Ishikawa (cell line): ENCODE results near the gene POMGNT2.

Source experiments
- CEBPB ChIP-seq: IDR thresholded peaks from 2 replicates; pipeline ENCODE4 v1.6.1; 2012
- CREB1 ChIP-seq: IDR thresholded peaks from 2 replicates; pipeline ENCODE4 v1.6.1; 2012; ENCODE audit warnings: low read depth
- EGR1 ChIP-seq: IDR thresholded peaks from 2 replicates; pipeline ENCODE4 v1.6.1; 2012
- EP300 ChIP-seq: IDR thresholded peaks from 2 replicates; pipeline ENCODE4 v1.6.1; 2012; ENCODE audit warnings: borderline replicate concordance
- FOXM1 ChIP-seq: IDR thresholded peaks from 2 replicates; pipeline ENCODE4 v1.6.1; 2012; ENCODE audit warnings: low read depth, borderline replicate concordance
- MAX ChIP-seq: IDR thresholded peaks from 2 replicates; pipeline ENCODE4 v1.6.1; 2012
- NFIC ChIP-seq: IDR thresholded peaks from 2 replicates; pipeline ENCODE4 v1.6.1; 2012
- RAD21 ChIP-seq: IDR thresholded peaks from 2 replicates; pipeline ENCODE4 v1.6.1; 2012; ENCODE audit warnings: low read depth
- REST ChIP-seq: IDR thresholded peaks from 2 replicates; pipeline ENCODE4 v1.6.1; 2012; ENCODE audit warnings: low read depth, mild to moderate bottlenecking
- TAF1 ChIP-seq: IDR thresholded peaks from 2 replicates; pipeline ENCODE4 v1.6.1; 2012; ENCODE audit warnings: low read depth, mild to moderate bottlenecking
- TCF12 ChIP-seq: IDR thresholded peaks from 2 replicates; pipeline ENCODE4 v1.6.1; 2012; ENCODE audit warnings: low read depth
- TEAD4 ChIP-seq: IDR thresholded peaks from 2 replicates; pipeline ENCODE4 v1.6.1; 2012
- USF1 ChIP-seq: IDR thresholded peaks from 2 replicates; pipeline ENCODE4 v1.6.1; 2012
- YY1 ChIP-seq: IDR thresholded peaks from 2 replicates; pipeline ENCODE4 v1.6.1; 2012; ENCODE audit warnings: low read depth
- ZBTB7A ChIP-seq: IDR thresholded peaks from 2 replicates; pipeline ENCODE4 v1.6.1; 2012; ENCODE audit warnings: low read depth

POMGNT2 gene

GRCh38 chr3:43036621-43037423, 69.1 kb downstream of the POMGNT2 start:
- TF ChIP-seq CEBPB (peak; percentile 34; the same call in 1 of the 2 replicates), EGR1 (no peak)

GRCh38 chr3:43035801-43036365, 70.0 kb downstream of the POMGNT2 start:
- TF ChIP-seq TEAD4 (no peak), MAX (no peak), TCF12 (no peak), NFIC (no peak), CREB1 (no peak), EGR1 (no peak)

- TF ChIP-seq REST (no peak), USF1 (no peak), MAX (no peak), TAF1 (no peak), EGR1 (no peak), ZBTB7A (no peak), NFIC (no peak), TCF12 (no peak), FOXM1 (no peak), CEBPB (no peak), YY1 (no peak), CREB1 (no peak)
Observed at GRCh38 chr3:43034911-43035310, 71.0 kb downstream of the POMGNT2 start.

- TF ChIP-seq TCF12 (no peak), EGR1 (no peak), TEAD4 (no peak)
Observed at GRCh38 chr3:43034200-43034599, 71.7 kb downstream of the POMGNT2 start.

GRCh38 chr3:43032646-43033628, 72.9 kb downstream of the POMGNT2 start:
- TF ChIP-seq ZBTB7A (no peak), TAF1 (no peak), REST (no peak), NFIC (no peak), TCF12 (no peak), TEAD4 (no peak), EGR1 (no peak), USF1 (no peak), EP300 (no peak), YY1 (no peak), RAD21 (no peak), MAX (no peak), FOXM1 (no peak), CEBPB (no peak), CREB1 (no peak)
